Gastroesophageal sphincter (tissue), 4 donors: ENCODE results near the gene CDK14. TPM values are rescaled to one million over a fixed set of nuclear protein-coding genes. Genes with fewer than 3 reads are reported as not detected.

Experiments
- ATAC-seq: fragments of 150-250 bp; one replicate; pipeline ENCODE4 v1.9.1; 2016; ENCODE audit warnings: mild to moderate bottlenecking, moderate library complexity
- H3K27ac ChIP-seq, 4 donors: fragments of 200-600 bp; sonication (generic) in 3 of 4; 1 replicate in 3 of 4; 2 replicates in 1 of 4; pipeline ENCODE4 v1.5.1; 2016 to 2019
- H3K27me3 ChIP-seq: fragments of 200-600 bp; sonication (generic); one replicate; pipeline ENCODE4 v1.5.1; 2019
- H3K36me3 ChIP-seq, 2 donors: fragments of 200-600 bp; sonication (generic); one replicate each; pipeline ENCODE4 v1.5.1; 2019; ENCODE audit warnings: control low read depth in 1 of 2
- H3K4me1 ChIP-seq, 3 donors: fragments of 200-600 bp; sonication (generic); 1 replicate in 2 of 3; 2 replicates in 1 of 3; pipeline ENCODE4 v1.5.1; 2016 to 2019; ENCODE audit warnings: control low read depth in 2 of 3
- H3K4me3 ChIP-seq, 2 donors: fragments of 200-600 bp; sonication (generic); one replicate each; pipeline ENCODE4 v1.5.1; 2019; ENCODE audit warnings: mild to moderate bottlenecking in 1 of 2, moderate library complexity in 1 of 2
- H3K9me3 ChIP-seq, 3 donors: fragments of 200-600 bp; sonication (generic); one replicate each; pipeline ENCODE4 v1.5.1; 2017 to 2019; ENCODE audit warnings: control low read depth in 2 of 3
- CTCF ChIP-seq, 4 experiments: fragments of 200-600 bp in 2 of 4; fragments of 450-650 bp in 2 of 4; sonication (generic) in 1 of 4; IDR thresholded peaks; one replicate each; pipeline ENCODE4 v1.5.1; 2017 to 2019; ENCODE audit warnings: antibody characterized with exemption in 4 of 4, mild to moderate bottlenecking in 2 of 4, moderate library complexity in 2 of 4
- EP300 ChIP-seq: sonication (generic); formaldehyde crosslinking; IDR thresholded peaks from one replicate; pipeline ENCODE4 v1.6.1; 2017; ENCODE audit warnings: antibody characterized with exemption, mild to moderate bottlenecking
- POLR2A ChIP-seq, 2 donors: fragments of 450-650 bp; IDR thresholded peaks; one replicate each; pipeline ENCODE4 v1.6.1; 2017; ENCODE audit warnings: antibody characterized with exemption in 2 of 2, mild to moderate bottlenecking in 2 of 2, moderate library complexity in 1 of 2
- POLR2AphosphoS5 ChIP-seq: sonication (generic); formaldehyde crosslinking; IDR thresholded peaks from one replicate; pipeline ENCODE4 v1.6.1; 2017; ENCODE audit warnings: antibody characterized with exemption
- WGBS, 2 donors: methylation state at CpG; one replicate each; pipeline ENCODE4 v1.1.5; 2018; ENCODE audit warnings: low coverage in 1 of 2; 5-methylcytosine and 5-hydroxymethylcytosine counted together
- total RNA-seq, 4 donors: library from RNA; depleted of rRNA; stranded (reverse); fragments of >200 nt; gene quantifications; one replicate each; pipeline ENCODE4 v1.1.0, GENCODE V29; 2016

The CDK14 gene
- total RNA-seq, 4 donors from 2014 or later, result 14.8 to 28.7 (median 18.4) TPM

- Histone ChIP-seq H3K27ac (no peak overlapping the region), H3K4me3 (no peak overlapping the region)
- no peak for ATAC-seq
Observed at GRCh38 chr7:90677486-90678404, 81.6 kb downstream of the CDK14 start.

GRCh38 chr7:90678986-90679385 lies 82.9 kb downstream of the CDK14 start:
- no peaks in the 10 kb centered on the region for H3K9me3 ChIP-seq
- no peak overlapping the region for H3K4me3 ChIP-seq
- TF ChIP-seq POLR2AphosphoS5 (no peak), EP300 (no peak), POLR2A (IDR thresholded peaks at IDR 0.05) (no peak), CTCF (IDR thresholded peaks at IDR 0.05) (no peak)
- 20 to 54% methylated on average over 2 to 3 of the region's 3 CpGs for WGBS, 2 donors
- no peak overlapping the region for H3K27ac ChIP-seq
- no peaks in the 10 kb centered on the region for H3K27me3 ChIP-seq
- no peaks in the 10 kb centered on the region for H3K36me3 ChIP-seq
- H3K4me1 ChIP-seq, result peaks cover 0 to 25% (median 0%) of the 10 kb centered on the region in 3 donors
- no peak for ATAC-seq

More at GRCh38 chr7:90677486-90678404, 81.6 kb downstream of the CDK14 start:
- H3K27me3 ChIP-seq, result no peaks in the 10 kb centered on the region
- peaks cover 0 to 25% (median 0%) of the 10 kb centered on the region in 3 donors for H3K4me1 ChIP-seq
- H3K9me3 ChIP-seq, result no peaks in the 10 kb centered on the region
- 44 to 57% methylated on average over 9 to 10 of the region's 10 CpGs for WGBS, 2 donors
- H3K36me3 ChIP-seq, result no peaks in the 10 kb centered on the region
- TF ChIP-seq POLR2AphosphoS5 (no peak), POLR2A (IDR thresholded peaks at IDR 0.05) (no peak), CTCF (IDR thresholded peaks at IDR 0.05) (no peak)

GRCh38 chr7:90680484-90680883 lies 84.4 kb downstream of the CDK14 start:
- Histone ChIP-seq H3K4me3 (no peak overlapping the region), H3K9me3 (no peaks in the 10 kb centered on the region), H3K27ac (no peak overlapping the region), H3K36me3 (no peaks in the 10 kb centered on the region), H3K27me3 (no peaks in the 10 kb centered on the region), H3K4me1 (peaks cover 0 to 25% (median 0%) of the 10 kb centered on the region in 3 donors)
- no peak for ATAC-seq
- no peak for TF ChIP-seq EP300
- TF ChIP-seq POLR2AphosphoS5, result no peak
- no peak for TF ChIP-seq CTCF (IDR thresholded peaks at IDR 0.05)
- no peak for TF ChIP-seq POLR2A (IDR thresholded peaks at IDR 0.05)
- WGBS, 2 donors, result 85 to 100% methylated on average over 4 of the region's 4 CpGs

- TF ChIP-seq EP300 (no peak), CTCF (IDR thresholded peaks at IDR 0.05) (no peak), POLR2A (IDR thresholded peaks at IDR 0.05) (no peak), POLR2AphosphoS5 (no peak)
- no peak overlapping the region for H3K27ac ChIP-seq
- ATAC-seq, result no peak
Observed at GRCh38 chr7:90681336-90682022, 85.4 kb downstream of the CDK14 start.

More at GRCh38 chr7:90681336-90682022, 85.4 kb downstream of the CDK14 start:
- H3K4me1 ChIP-seq, result peaks cover 0 to 25% (median 0%) of the 10 kb centered on the region in 3 donors
- H3K36me3 ChIP-seq, result no peaks in the 10 kb centered on the region
- H3K9me3 ChIP-seq, result no peaks in the 10 kb centered on the region
- WGBS, 2 donors, result 53 to 67% methylated on average over 2 of the region's 2 CpGs
- no peak overlapping the region for H3K4me3 ChIP-seq
- no peaks in the 10 kb centered on the region for H3K27me3 ChIP-seq
